Measurements from ENCODE around the gene HORMAD2. TPM values are rescaled to one million over a fixed set of nuclear protein-coding genes. Genes with fewer than 3 reads are reported as not detected.

The HORMAD2 gene
- total RNA-seq, 1 donor from 2014 or later, result not detected

- Mint-ChIP-seq H3K4me1 (ENCODE audit: unreplicated experiment) (peaks cover 38% of the 10 kb centered on the region), H3K4me3 (ENCODE audit: unreplicated experiment) (no peak overlapping the region), H3K27me3 (ENCODE audit: unreplicated experiment) (no peaks in the 10 kb centered on the region), H3K9me3 (ENCODE audit: unreplicated experiment) (no peaks in the 10 kb centered on the region), H3K27ac (ENCODE audit: unreplicated experiment) (no peak overlapping the region), H3K36me3 (ENCODE audit: unreplicated experiment) (no peaks in the 10 kb centered on the region)
- no peak for DNase-seq (ENCODE audit: extremely low spot score, unreplicated experiment)
- no peak for TF ChIP-seq CTCF (IDR thresholded peaks at IDR 0.05)
These were observed 140.2 kb downstream of the HORMAD2 start for GRCh38 chr22:30220338-30221012.

- Mint-ChIP-seq H3K4me1 (ENCODE audit: unreplicated experiment) (peaks cover 43% of the 10 kb centered on the region), H3K27ac (ENCODE audit: unreplicated experiment) (no peak overlapping the region), H3K36me3 (ENCODE audit: unreplicated experiment) (no peaks in the 10 kb centered on the region), H3K9me3 (ENCODE audit: unreplicated experiment) (no peaks in the 10 kb centered on the region), H3K4me3 (ENCODE audit: unreplicated experiment) (no peak overlapping the region), H3K27me3 (ENCODE audit: unreplicated experiment) (no peaks in the 10 kb centered on the region)
- no peak for DNase-seq (ENCODE audit: extremely low spot score, unreplicated experiment)
- TF ChIP-seq CTCF (IDR thresholded peaks at IDR 0.05), result no peak
These were observed 141.1 kb downstream of the HORMAD2 start for GRCh38 chr22:30221121-30221992.

DNA sequence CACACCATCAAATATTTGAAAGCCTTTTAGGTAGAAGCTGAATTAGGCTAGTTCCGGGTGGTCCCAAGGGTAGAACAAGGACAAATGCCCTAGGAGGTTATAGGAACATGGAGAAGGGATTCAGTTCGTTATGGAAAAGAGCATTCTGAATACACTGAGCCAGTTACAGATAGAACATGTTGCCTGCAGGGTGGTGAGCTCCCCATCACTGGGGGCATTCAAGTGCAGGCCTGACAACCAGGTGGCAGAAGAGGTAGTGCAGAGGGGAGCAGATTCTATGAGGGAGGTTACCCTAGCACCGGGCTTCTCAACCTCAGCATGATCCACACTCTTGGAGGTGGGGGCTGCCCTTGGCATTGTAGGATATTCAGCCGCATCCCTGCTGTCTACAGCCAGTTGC is 142.1 kb downstream of the HORMAD2 start:
- TF ChIP-seq CTCF (IDR thresholded peaks at IDR 0.05), result no peak
- H3K9me3 Mint-ChIP-seq (ENCODE audit: unreplicated experiment), result no peaks in the 10 kb centered on the region
- no peaks in the 10 kb centered on the region for H3K36me3 Mint-ChIP-seq (ENCODE audit: unreplicated experiment)
- peaks cover 45% of the 10 kb centered on the region for H3K4me1 Mint-ChIP-seq (ENCODE audit: unreplicated experiment)
- H3K27ac Mint-ChIP-seq (ENCODE audit: unreplicated experiment), result no peak overlapping the region
- H3K4me3 Mint-ChIP-seq (ENCODE audit: unreplicated experiment), result no peak overlapping the region
- no peaks in the 10 kb centered on the region for H3K27me3 Mint-ChIP-seq (ENCODE audit: unreplicated experiment)
- no peak for DNase-seq (ENCODE audit: extremely low spot score, unreplicated experiment)

GRCh38 chr22:30223303-30223702 is 143.0 kb downstream of the HORMAD2 start:
- Mint-ChIP-seq H3K27me3 (ENCODE audit: unreplicated experiment) (no peaks in the 10 kb centered on the region), H3K4me1 (ENCODE audit: unreplicated experiment) (peaks cover 40% of the 10 kb centered on the region), H3K27ac (ENCODE audit: unreplicated experiment) (peak overlapping the region; percentile 7), H3K4me3 (ENCODE audit: unreplicated experiment) (no peak overlapping the region), H3K9me3 (ENCODE audit: unreplicated experiment) (no peaks in the 10 kb centered on the region), H3K36me3 (ENCODE audit: unreplicated experiment) (no peaks in the 10 kb centered on the region)
- no peak for DNase-seq (ENCODE audit: extremely low spot score, unreplicated experiment)
- no peak for TF ChIP-seq CTCF (IDR thresholded peaks at IDR 0.05)

All from osteocyte (in vitro differentiated cells).